G401 (cell line): ENCODE results near the gene P2RY14. TPM values are rescaled to one million over a fixed set of nuclear protein-coding genes. Genes with fewer than 3 reads are reported as not detected.
A peak's percentile ranks its signal among the peaks of the same experiment; 100 is the strongest.

Experiments
- DNase-seq: peaks from one replicate; pipeline ENCODE4 v3.0.0-alpha.2; 2015; ENCODE audit warnings: low spot score
- in situ Hi-C: cut with HindIII; loops from 2 replicates; pipeline ENCODE4 v1.10.0; 2016; ENCODE audit warnings: low sequenced_read_pairs, mixed read lengths
- total RNA-seq: library from RNA; depleted of rRNA; stranded (reverse); fragments of >200 nt; shearing (Covaris generic); gene quantifications from 2 replicates; pipeline ENCODE4 v1.2.3, GENCODE V29; 2014; rRNA removed

The P2RY14 gene
- total RNA-seq, 1 experiment from 2014 or later: not detected

DNA sequence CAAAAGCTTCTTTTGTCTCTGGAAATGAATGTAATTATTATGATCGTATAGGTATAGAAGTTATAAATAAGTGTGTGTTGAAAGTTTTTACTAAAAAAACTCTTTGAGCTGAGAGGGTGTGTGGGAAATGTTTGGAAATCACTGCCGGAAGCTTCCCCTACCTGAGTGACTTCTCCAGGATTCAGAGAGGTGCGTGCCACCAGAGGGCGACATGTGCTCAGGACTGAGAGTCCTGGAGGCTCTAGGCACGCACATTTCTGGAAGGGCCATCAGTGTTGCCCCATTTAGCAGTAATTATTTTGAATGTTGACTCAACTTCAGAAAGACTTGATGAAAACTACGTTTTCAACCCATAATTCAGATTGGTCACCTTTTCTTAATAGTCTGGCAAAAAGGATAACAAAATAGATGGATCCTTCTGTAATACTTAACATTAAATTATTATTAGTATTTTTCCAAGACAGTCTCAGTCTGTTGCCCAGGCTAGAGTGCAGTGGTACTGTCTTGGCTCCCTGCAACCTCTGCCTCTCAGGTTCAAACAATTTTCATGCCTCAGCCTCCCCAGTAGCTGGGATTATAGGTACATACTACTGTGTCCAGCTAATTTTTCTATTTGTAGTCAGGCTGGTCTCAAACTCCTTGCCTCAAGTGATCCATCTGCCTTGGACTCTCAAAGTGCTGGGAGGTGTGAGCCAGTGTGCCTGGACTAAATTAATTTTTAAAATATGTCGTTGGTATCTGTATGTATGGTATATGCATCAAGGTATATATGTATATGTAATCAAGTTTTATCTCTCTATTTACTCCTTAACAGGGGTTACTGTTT lies 109.9 kb downstream of the P2RY14 start:
- DNase-seq: peak; percentile 46
- in situ Hi-C loops: no loop called here

DNA sequence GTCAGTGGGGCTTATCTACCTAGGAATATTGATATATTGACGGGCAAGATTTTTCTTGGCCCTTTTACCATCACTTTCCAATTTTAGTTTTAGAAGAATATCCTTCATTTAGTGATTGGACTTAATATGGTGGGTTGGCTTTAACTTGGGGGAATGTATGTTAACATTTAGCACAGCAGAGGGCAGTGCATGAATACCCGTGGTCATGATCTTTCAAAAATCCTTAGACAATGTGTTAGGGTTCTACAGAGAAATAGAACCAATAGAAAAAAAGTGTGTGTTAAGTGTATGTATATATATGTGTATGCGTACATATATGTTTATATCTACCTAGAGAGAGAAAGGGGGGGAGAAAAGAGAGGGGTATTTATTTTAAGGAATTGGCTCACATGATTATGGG lies 112.2 kb downstream of the P2RY14 start:
- in situ Hi-C loops: no loop called here
- no peak for DNase-seq

DNA sequence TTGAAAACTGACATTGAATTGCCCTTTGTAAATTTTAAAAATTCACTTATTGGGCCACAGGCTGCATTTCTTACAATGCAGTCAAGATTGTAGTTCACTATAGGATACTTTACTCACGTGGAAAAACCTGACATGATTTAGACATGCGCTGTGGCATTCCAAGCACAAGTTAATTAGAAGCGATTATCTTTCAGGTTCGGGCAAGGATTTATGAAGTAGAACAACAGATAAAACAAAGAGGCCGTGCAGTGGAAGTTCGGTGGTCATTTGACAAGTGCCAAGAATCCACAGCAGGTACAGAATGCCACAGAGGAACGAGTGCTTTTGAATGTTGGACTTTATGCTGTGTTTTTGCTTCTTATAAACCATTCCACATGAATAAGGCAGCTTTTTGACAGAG lies 113.1 kb downstream of the P2RY14 start:
- in situ Hi-C loops: no loop called here
- DNase-seq: no peak

Other genes with a start within 250 kb of the P2RY14 start
- not detected in 2 replicates for gene MED12L, start 192.9 kb downstream of the P2RY14 start, total RNA-seq
- gene GPR171, start 75.3 kb downstream of the P2RY14 start, total RNA-seq: not detected in 2 replicates
- 0.20 TPM in 1 of 2 replicates, not detected in the other for gene GPR87, start 38.3 kb upstream of the P2RY14 start, total RNA-seq
- not detected in 2 replicates for gene P2RY13, start 51.0 kb upstream of the P2RY14 start, total RNA-seq
- gene P2RY12, start 106.2 kb upstream of the P2RY14 start, total RNA-seq: not detected in 2 replicates
- gene IGSF10, start 182.5 kb upstream of the P2RY14 start, total RNA-seq: 0.07 TPM in 1 of 2 replicates, not detected in the other